NT2/D1 (cell line): ENCODE results near the gene SUGP1.

Experiments
- SUZ12 ChIP-seq: IDR thresholded peaks from 2 replicates; pipeline ENCODE4 v1.6.1; 2011; ENCODE audit not compliant: insufficient read length, insufficient read depth; ENCODE audit errors: extremely low read depth
- YY1 ChIP-seq: IDR thresholded peaks from 2 replicates; pipeline ENCODE4 v1.6.1; 2011; ENCODE audit not compliant: insufficient read length, insufficient read depth
- ZNF274 ChIP-seq: IDR thresholded peaks from 2 replicates; pipeline ENCODE4 v1.6.1; 2011; ENCODE audit warnings: mild to moderate bottlenecking, low read depth, low read length

GRCh38 chr19:19352823-19353222 is 32.5 kb upstream of the SUGP1 start:
- TF ChIP-seq ZNF274 = no peak
- TF ChIP-seq SUZ12 = no peak
- no peak for TF ChIP-seq YY1
